Muscle of arm (tissue), 14 donors: ENCODE measurements around the gene GFRA1. TPM values are rescaled to one million over a fixed set of nuclear protein-coding genes. Genes with fewer than 3 reads are reported as not detected.

Source experiments
- DNase-seq: peaks from one replicate; pipeline ENCODE4 v3.0.0-alpha.2; 2013
- long read RNA-seq, 11 donors: transcript quantifications; one replicate each; lab custom pipeline, GENCODE V29; 2026
- polyA plus RNA-seq, 12 donors: library from polyadenylated mRNA; unstranded; fragments of 120-200 nt; gene quantifications; one replicate each; pipeline ENCODE4 v1.2.1, GENCODE V29; 2013; ENCODE audit not compliant: insufficient read length in 12 of 12

Gene GFRA1, protein sequence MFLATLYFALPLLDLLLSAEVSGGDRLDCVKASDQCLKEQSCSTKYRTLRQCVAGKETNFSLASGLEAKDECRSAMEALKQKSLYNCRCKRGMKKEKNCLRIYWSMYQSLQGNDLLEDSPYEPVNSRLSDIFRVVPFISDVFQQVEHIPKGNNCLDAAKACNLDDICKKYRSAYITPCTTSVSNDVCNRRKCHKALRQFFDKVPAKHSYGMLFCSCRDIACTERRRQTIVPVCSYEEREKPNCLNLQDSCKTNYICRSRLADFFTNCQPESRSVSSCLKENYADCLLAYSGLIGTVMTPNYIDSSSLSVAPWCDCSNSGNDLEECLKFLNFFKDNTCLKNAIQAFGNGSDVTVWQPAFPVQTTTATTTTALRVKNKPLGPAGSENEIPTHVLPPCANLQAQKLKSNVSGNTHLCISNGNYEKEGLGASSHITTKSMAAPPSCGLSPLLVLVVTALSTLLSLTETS
- 10 to 100 TPM in 11 of 12 donors, not detected in 1; 29.9 to 45.1 (median 35.1) TPM for polyA plus RNA-seq
- long read RNA-seq, donor 1, full-length matches to known transcripts: 2 of 2 reads
- long read RNA-seq, donor 1, partial matches to known transcripts: 0 of 2 reads
- long read RNA-seq, donor 1, other reads (novel, unspliced or antisense): 0 of 2 reads
- long read RNA-seq, donor 2, full-length matches to known transcripts: 5 of 5 reads
- long read RNA-seq, donor 2, partial matches to known transcripts: 0 of 5 reads
- long read RNA-seq, donor 2, other reads (novel, unspliced or antisense): 0 of 5 reads
- long read RNA-seq, donor 3, full-length matches to known transcripts: 3 of 3 reads
- long read RNA-seq, donor 3, partial matches to known transcripts: 0 of 3 reads
- long read RNA-seq, donor 3, other reads (novel, unspliced or antisense): 0 of 3 reads
- long read RNA-seq, donor 4, full-length matches to known transcripts: 4 of 4 reads
- long read RNA-seq, donor 4, partial matches to known transcripts: 0 of 4 reads
- long read RNA-seq, donor 4, other reads (novel, unspliced or antisense): 0 of 4 reads
- long read RNA-seq, donor 5: 0 reads
- long read RNA-seq, donor 6, full-length matches to known transcripts: 4 of 4 reads
- long read RNA-seq, donor 6, partial matches to known transcripts: 0 of 4 reads
- long read RNA-seq, donor 6, other reads (novel, unspliced or antisense): 0 of 4 reads
- long read RNA-seq, donor 7, full-length matches to known transcripts: 5 of 5 reads
- long read RNA-seq, donor 7, partial matches to known transcripts: 0 of 5 reads
- long read RNA-seq, donor 7, other reads (novel, unspliced or antisense): 0 of 5 reads
- long read RNA-seq, donor 8, full-length matches to known transcripts: 2 of 2 reads
- long read RNA-seq, donor 8, partial matches to known transcripts: 0 of 2 reads
- long read RNA-seq, donor 8, other reads (novel, unspliced or antisense): 0 of 2 reads
- long read RNA-seq, donor 9, full-length matches to known transcripts: 1 of 1 reads
- long read RNA-seq, donor 9, partial matches to known transcripts: 0 of 1 reads
- long read RNA-seq, donor 9, other reads (novel, unspliced or antisense): 0 of 1 reads
- long read RNA-seq, donor 10, full-length matches to known transcripts: 2 of 2 reads
- long read RNA-seq, donor 10, partial matches to known transcripts: 0 of 2 reads
- long read RNA-seq, donor 10, other reads (novel, unspliced or antisense): 0 of 2 reads
- long read RNA-seq, donor 11, full-length matches to known transcripts: 10 of 10 reads
- long read RNA-seq, donor 11, partial matches to known transcripts: 0 of 10 reads
- long read RNA-seq, donor 11, other reads (novel, unspliced or antisense): 0 of 10 reads

- DNase-seq: peak; percentile 55
Observed at GRCh38 chr10:116272440-116273283, at the start of gene GFRA1. TSS of gene GFRA1 (minus strand) at chr10:116273206. CDS start at chr10:116272029, 1,177 bp downstream.

GRCh38 chr10:116316503-116316902 lies 43.5 kb upstream of the GFRA1 start:
- DNase-seq: no peak

DNA sequence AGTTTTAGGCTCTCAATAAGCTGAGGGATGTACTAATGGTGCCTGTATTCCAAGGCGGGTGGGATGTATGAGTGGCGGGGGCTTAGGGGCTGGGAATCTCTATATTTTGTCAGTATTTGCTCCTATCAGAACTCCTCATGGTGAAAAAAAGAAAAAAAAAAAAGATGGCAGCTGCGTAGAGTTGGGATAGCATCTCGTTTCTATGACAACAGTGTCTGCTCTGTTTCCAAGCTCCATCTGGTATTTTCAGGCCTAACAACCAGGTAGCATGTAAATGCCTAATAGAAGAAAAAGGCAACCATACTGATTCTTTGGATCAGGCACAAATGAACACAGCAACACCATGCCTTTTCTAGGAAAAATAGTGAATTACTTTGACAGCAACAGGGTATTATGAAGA lies 39.5 kb upstream of the GFRA1 start:
- DNase-seq: no peak

DNA sequence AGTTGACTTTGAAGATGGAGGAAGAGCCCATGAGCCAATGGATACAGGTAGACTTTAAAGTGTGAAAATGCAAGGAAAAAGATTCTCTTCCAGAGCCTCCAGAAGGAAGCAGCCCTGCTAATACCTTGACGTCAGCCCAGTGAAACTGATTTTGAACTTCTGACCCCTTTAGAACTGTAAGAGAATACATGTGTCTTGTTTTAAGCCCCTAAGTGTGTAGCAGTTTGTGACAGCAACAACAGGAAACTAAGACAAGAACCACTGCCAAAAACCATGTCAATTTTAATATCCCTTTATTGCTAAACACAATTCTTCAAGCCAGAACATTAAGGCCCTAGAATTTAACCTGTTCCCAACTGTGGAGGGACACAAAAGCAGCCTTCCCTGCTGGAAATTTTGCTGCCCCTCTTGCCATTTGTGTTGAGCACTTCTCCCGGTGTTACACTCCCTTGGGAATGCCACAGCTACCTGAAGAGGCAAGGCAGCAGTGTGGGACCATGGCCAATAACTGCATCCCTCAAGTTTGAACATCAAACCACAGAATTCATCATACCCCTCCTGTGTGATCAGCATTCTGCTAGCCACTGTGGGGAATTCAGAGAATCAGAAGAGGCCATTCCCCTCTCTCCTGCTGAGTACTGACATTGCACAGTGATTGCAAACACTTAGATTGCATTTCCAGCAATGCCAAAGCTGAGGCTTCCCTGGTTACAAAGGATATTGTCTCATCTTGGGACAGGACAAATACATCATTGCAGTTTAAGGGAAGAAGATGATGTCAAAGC lies 38.9 kb upstream of the GFRA1 start:
- DNase-seq: no peak

DNA sequence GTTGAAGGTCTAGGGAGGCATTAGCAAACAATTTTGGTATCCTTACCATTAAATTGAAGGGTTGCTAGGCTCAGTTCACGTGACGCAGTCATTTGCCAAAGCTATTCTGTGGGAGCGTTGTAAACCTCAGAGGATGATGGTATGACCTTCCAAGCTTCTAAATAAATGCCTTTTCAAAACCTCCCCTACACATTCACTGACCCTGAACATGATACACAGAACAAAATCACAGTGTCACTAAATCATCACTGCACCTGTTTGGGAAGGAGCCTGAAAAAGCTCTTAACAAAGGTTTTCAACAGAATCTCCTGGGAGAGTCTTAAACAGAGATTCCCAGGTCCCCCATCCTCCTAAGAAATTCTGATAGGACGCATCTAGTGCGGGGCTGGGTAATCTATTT lies 38.0 kb upstream of the GFRA1 start:
- DNase-seq: no peak

- DNase-seq: no peak
Observed at GRCh38 chr10:116307455-116307854, 34.4 kb upstream of the GFRA1 start.

DNA sequence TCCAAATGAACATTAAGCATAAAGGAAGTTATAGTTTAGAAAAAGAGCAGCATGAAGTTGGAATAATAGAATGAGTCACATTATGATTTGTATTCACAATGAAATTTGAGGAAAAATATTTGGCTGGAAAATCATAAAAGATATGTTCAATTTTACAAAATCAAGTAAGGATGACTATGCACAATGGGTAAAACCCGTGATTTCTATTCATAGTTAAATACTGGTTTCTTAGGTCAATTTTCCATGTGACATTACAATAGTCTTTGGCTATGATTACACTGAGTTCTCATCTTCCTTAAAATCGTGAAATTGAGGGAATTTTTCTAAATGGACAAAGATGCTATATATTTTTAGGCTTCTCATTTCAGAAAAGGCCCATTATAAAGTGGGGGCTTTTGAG lies 33.8 kb upstream of the GFRA1 start:
- no peak for DNase-seq

DNA sequence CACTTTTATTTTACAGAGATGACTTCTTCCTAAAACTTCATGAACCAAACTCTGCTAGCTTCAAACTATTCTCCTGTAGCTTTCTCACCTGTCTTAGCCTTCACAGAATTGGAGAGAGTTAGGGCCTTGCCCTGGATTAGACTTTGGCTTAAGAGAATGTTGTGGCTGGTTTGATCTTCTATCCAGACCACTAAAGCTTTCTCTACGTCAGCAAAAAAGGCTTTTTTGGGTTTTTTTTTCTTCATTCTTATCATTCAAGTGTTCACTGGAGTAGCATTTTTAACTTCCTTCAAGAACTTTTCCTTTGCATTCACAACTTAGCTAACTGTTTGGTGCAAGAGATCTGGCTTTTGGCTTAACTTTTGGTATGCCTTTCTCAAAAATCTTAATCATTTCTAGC lies 31.9 kb upstream of the GFRA1 start:
- no peak for DNase-seq

DNA sequence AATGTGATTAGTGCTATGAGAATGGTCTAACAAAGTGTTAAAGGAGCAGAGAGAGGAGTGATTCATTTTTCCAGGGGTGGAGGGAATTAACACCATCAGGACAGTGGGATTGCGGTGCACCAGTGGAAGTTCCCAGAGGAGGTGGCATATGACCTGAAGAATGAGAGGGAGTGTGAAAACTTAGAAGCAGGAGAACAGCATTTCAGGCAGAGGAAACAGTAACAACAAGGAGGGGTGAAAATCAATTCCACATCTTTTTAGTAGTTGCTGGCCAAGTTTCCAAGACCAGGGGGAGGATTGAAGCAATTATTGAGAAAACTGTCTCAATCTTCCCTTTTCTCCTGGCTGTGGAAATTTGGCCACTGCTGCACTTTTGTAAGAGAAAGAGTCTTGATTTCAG lies 27.5 kb upstream of the GFRA1 start:
- peak; percentile 67 for DNase-seq

- DNase-seq: no peak
Observed at GRCh38 chr10:116298586-116298985, 25.6 kb upstream of the GFRA1 start.

DNA sequence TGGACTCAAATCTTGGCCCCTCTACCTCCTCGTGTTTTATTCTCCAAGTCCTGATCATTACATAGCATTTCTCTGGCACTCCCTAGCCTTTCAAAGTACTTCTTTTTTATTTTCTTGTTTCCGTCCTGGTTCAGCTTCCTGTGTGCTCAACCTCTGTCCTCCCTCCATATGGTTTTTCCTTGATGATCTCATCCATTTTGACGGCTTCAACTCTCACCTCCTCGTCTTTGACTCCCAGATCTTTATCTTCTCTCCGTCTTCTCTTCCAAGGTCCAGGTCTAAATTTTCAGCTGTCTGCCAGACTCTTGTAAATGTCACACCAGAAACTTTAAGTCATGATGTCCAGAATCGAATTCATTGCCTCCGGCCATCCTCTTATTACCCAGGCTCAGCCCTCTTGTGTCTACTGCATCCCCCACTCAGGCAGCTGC lies 23.3 kb upstream of the GFRA1 start:
- no peak for DNase-seq

GRCh38 chr10:116292493-116292892 lies 19.5 kb upstream of the GFRA1 start:
- DNase-seq: no peak

DNA sequence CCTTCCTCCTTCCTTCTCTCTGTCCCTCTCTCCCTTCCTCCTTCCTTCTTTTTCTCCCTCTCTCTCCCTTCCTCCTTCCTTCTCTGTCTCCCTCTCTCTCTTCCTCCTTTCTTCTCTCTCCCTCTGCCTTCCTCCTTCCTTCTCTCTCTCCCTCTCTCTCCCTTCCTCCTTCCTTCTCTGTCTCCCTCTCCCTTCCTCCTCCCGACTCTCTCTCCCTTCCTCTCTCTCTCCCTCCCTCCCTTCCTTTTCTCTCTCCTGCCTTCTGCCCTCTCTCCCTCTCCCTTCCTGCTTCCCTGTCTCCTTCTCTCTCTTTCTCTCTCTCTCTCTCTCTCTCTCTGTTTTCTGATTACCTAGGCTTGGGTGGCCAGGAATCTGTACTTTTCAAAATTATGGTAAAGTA lies 16.6 kb upstream of the GFRA1 start:
- DNase-seq: no peak

GRCh38 chr10:116287906-116288501 lies 15.0 kb upstream of the GFRA1 start:
- DNase-seq: peak; percentile 68

- no peak for DNase-seq
Observed at GRCh38 chr10:116286626-116287200, 13.7 kb upstream of the GFRA1 start.

DNA sequence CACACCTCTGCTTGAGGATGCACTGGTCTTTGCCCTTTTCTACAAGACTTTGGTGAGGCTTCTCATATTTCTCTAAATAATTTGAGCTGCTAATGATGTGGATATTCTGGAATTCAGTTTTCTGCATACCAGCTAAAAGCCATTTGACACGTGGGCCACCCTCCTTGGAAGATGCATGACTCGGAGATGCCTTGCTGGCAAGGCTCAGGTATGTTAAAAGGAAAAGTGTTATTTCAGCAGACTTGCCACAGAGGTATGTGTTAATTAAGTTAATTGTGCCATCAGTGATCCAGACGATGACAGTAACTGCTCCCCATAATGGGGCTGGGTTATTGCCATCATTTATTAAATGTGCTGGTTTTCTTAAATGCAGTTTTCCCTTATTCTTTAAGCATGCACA lies 8.8 kb upstream of the GFRA1 start:
- DNase-seq: no peak

DNA sequence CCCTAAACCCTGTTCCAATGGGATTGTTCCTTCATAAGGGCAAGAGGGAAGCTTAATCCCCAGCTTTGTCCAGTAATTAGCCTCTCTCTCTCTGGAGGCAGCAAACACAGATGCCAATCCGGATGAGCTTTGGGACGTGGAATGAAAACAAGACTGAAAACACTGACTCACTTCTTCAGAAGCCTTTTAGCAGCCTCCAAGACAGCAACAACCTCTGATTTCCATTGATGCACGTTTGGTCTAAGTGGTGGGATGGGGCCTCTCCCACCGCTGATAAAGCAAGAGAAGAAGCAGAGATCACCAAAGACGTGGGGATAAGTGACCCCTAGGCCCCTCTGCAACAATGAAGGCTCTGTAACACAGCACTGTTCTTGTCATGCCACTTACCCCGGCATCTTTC lies 5.8 kb upstream of the GFRA1 start:
- no peak for DNase-seq

DNA sequence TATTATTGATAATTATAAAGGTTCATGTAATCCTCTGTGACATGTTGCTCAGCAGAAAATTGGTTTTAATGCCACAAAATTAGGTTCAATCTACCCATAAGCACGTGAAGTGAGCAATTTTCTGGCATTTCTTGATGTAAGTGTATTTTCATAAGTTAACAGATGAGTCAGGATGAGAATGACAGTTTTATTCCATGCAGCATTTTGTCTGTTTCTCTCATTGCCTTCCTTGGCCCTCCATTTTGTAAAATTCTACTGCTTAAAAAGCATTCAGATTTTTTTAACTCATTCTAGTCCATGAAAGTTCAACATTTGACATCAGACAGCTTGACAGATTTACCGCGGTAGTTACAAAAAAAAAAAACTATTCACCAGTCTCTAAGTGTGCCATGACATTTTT lies 4.0 kb upstream of the GFRA1 start:
- DNase-seq: no peak
